PC-9 (cell line): Measurements from ENCODE around the gene UCN3.

Experiments
- CTCF ChIP-seq: fragments of 200-600 bp; sonication (generic); conservative IDR thresholded peaks from 2 replicates; pipeline ENCODE4 v1.6.1; 2017; ENCODE audit warnings: mixed run types, antibody characterized with exemption, mild to moderate bottlenecking, moderate library complexity
- EZH2 ChIP-seq: fragments of 200-600 bp; sonication (generic); IDR thresholded peaks from 2 replicates; pipeline ENCODE4 v1.8.0; 2017; ENCODE audit warnings: antibody characterized with exemption, low read depth

- TF ChIP-seq CTCF (no peak), EZH2 (no peak)
Observed at GRCh38 chr10:5365928-5366327, 1.2 kb downstream of the UCN3 start.
